Endothelial cell of umbilical vein (primary cell): ENCODE data around the gene FGF2.

Experiments used
- CTCF ChIP-seq, 2 donors: IDR thresholded peaks; 1 replicate in 1 of 2; 2 replicates in 1 of 2; pipeline ENCODE4 v1.5.1; 2011; ENCODE audit warnings: low read length in 2 of 2, mild to moderate bottlenecking in 2 of 2, moderate library complexity in 2 of 2, control low read depth in 1 of 2, inconsistent platforms in 1 of 2, low read depth in 1 of 2; ENCODE audit not compliant: insufficient read depth in 1 of 2; ENCODE audit errors: extremely low read depth in 1 of 2
- EZH2 ChIP-seq: IDR thresholded peaks from 2 replicates; pipeline ENCODE4 v1.6.1; 2012; ENCODE audit warnings: borderline replicate concordance, low read depth, mild to moderate bottlenecking, moderate library complexity, low read length, inconsistent platforms; ENCODE audit not compliant: severe bottlenecking
- MAX ChIP-seq: IDR thresholded peaks from 2 replicates; pipeline ENCODE4 v1.6.1; 2011; ENCODE audit not compliant: insufficient read depth, insufficient read length
- MYC ChIP-seq: IDR thresholded peaks from one replicate; pipeline ENCODE4 v1.6.1; 2011; ENCODE audit warnings: mild to moderate bottlenecking, low read depth, low read length
- POLR2A ChIP-seq: IDR thresholded peaks from 2 replicates; pipeline ENCODE4 v1.6.1; 2012; ENCODE audit warnings: low read depth, mild to moderate bottlenecking, control low read depth, low read length
- POLR2AphosphoS5 ChIP-seq: IDR thresholded peaks from 2 replicates; pipeline ENCODE4 v1.6.1; 2012; ENCODE audit warnings: low read depth, mild to moderate bottlenecking, control low read depth, low read length, moderate library complexity; ENCODE audit not compliant: insufficient read depth

DNA sequence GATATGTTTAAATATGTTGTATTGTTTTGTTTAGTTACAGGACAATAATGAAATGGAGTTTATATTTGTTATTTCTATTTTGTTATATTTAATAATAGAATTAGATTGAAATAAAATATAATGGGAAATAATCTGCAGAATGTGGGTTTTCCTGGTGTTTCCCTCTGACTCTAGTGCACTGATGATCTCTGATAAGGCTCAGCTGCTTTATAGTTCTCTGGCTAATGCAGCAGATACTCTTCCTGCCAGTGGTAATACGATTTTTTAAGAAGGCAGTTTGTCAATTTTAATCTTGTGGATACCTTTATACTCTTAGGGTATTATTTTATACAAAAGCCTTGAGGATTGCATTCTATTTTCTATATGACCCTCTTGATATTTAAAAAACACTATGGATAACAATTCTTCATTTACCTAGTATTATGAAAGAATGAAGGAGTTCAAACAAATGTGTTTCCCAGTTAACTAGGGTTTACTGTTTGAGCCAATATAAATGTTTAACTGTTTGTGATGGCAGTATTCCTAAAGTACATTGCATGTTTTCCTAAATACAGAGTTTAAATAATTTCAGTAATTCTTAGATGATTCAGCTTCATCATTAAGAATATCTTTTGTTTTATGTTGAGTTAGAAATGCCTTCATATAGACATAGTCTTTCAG, 68.8 kb downstream of the FGF2 start:
- TF ChIP-seq POLR2A (no peak), MAX (no peak), CTCF (IDR thresholded peaks at IDR 0.05; ENCODE audit: extremely low read depth in 1 of 2, insufficient read depth in 1 of 2, low read depth in 1 of 2, low read length in 2 of 2) (no peak), EZH2 (no peak), POLR2AphosphoS5 (no peak), MYC (no peak)
